Effector memory CD4-positive, alpha-beta T cell (primary cell): ENCODE results near the gene TRNT1.
A peak's percentile ranks its signal among the peaks of the same experiment; 100 is the strongest.

ENCODE experiments used
- DNase-seq, 3 donors: peaks; one replicate each; pipeline ENCODE4 v3.0.0-alpha.2; 2020
- H3K27ac ChIP-seq: 2 replicates; pipeline ENCODE4 v1.7.0; 2013; ENCODE audit warnings: mild to moderate bottlenecking, low read length, moderate library complexity; ENCODE audit not compliant: insufficient read depth, poor library complexity, severe bottlenecking
- H3K27me3 ChIP-seq: replicated peaks from 2 replicates; pipeline ENCODE4 v1.7.0; 2013; ENCODE audit warnings: mild to moderate bottlenecking, low read length; ENCODE audit not compliant: insufficient read depth, control insufficient read depth, poor library complexity, severe bottlenecking
- H3K36me3 ChIP-seq: 2 replicates; pipeline ENCODE4 v1.7.0; 2013; ENCODE audit warnings: mild to moderate bottlenecking, low read length, moderate library complexity; ENCODE audit not compliant: control insufficient read depth, insufficient read depth
- H3K4me1 ChIP-seq: 2 replicates; pipeline ENCODE4 v1.7.0; 2013; ENCODE audit warnings: low read length, mild to moderate bottlenecking; ENCODE audit not compliant: control insufficient read depth, insufficient read depth, poor library complexity, severe bottlenecking
- H3K4me3 ChIP-seq: 2 replicates; pipeline ENCODE4 v1.7.0; 2013; ENCODE audit warnings: low read length, low read depth, mild to moderate bottlenecking; ENCODE audit not compliant: insufficient read depth, poor library complexity, severe bottlenecking
- H3K9me3 ChIP-seq: 2 replicates; pipeline ENCODE4 v1.7.0; 2013; ENCODE audit warnings: mild to moderate bottlenecking, low read length, moderate library complexity; ENCODE audit not compliant: control insufficient read depth
- total RNA-seq, 3 donors: gene quantifications; one replicate each; lab custom pipeline; 2026; lab: John Stamatoyannopoulos, UW

The TRNT1 gene
- 44.6 to 71.5 (median 66.8) reads per million in 3 donors for total RNA-seq

- Histone ChIP-seq H3K4me3 (peak within 1 kb of the TSS; percentile 68), H3K9me3 (no peaks in the 10 kb centered on the region), H3K27ac (peak within 1 kb of the TSS; percentile 93), H3K36me3 (peaks cover 14% of the 10 kb centered on the region), H3K4me1 (peaks cover 17% of the 10 kb centered on the region), H3K27me3 (no peaks in the 10 kb centered on the region)
- DNase-seq: peak; percentile 91 to 93 (median 92)
These were observed at the start of gene TRNT1 for GRCh38 chr3:3126477-3127431. TRNT1 (plus strand) TSS chr3:3126940; CDS start chr3:3129041, 2,101 bp downstream.

DNA sequence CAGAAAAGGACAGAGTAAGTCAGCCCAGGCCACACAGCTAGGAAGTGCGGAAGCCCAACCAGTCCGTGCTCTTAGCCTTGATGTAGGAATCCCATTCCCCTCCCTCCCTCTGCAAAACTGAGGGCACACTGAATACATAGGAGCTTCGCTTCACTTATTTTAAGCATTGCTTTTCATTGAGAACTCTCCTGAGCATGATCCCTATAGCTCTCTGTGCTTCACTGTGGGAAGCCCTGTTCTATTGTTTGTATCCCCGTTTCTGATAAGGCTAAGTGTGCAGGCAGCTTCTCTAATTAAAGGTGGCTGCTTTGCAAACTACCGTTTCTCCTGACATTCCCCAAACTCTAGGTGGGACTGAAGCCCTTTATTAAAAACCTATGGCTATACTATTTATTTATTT lies 46.4 kb upstream of the TRNT1 start:
- no peaks in the 10 kb centered on the region for H3K9me3 ChIP-seq
- H3K36me3 ChIP-seq: no peaks in the 10 kb centered on the region
- no peak overlapping the region for H3K27ac ChIP-seq
- H3K4me3 ChIP-seq: no peak overlapping the region
- no peaks in the 10 kb centered on the region for H3K27me3 ChIP-seq
- no peak for DNase-seq
- H3K4me1 ChIP-seq: no peaks in the 10 kb centered on the region

GRCh38 chr3:3081381-3082233 lies 45.1 kb upstream of the TRNT1 start:
- H3K9me3 ChIP-seq: no peaks in the 10 kb centered on the region
- no peaks in the 10 kb centered on the region for H3K4me1 ChIP-seq
- H3K4me3 ChIP-seq: no peak overlapping the region
- no peaks in the 10 kb centered on the region for H3K36me3 ChIP-seq
- DNase-seq: no peak
- no peak overlapping the region for H3K27ac ChIP-seq
- no peaks in the 10 kb centered on the region for H3K27me3 ChIP-seq

GRCh38 chr3:3082234-3082924 lies 44.4 kb upstream of the TRNT1 start:
- Histone ChIP-seq H3K4me1 (no peaks in the 10 kb centered on the region), H3K4me3 (no peak overlapping the region)

DNA sequence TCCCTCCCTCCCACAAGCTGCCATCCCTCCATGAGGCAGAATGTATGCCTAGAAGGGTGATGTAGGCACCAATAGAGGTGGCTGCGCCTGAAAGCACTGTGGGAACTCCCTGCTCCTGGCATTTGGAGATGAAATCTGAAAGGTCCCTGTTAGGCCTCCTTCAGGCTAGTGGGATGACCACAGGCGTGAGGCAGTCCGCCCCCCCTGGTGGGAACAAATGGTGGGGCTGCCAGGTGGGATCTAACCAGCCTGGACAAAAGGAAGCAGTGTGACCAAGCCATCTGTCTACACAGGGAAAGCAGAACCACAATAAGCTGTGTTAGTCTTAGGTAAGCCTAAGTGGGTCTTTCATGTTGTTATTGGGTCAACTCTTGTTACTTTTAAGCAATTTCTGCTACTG lies 41.9 kb upstream of the TRNT1 start:
- Histone ChIP-seq H3K36me3 (no peaks in the 10 kb centered on the region), H3K27ac (no peak overlapping the region), H3K27me3 (no peaks in the 10 kb centered on the region), H3K4me1 (no peaks in the 10 kb centered on the region), H3K4me3 (no peak overlapping the region), H3K9me3 (no peaks in the 10 kb centered on the region)
- no peak for DNase-seq

More at GRCh38 chr3:3082234-3082924, 44.4 kb upstream of the TRNT1 start:
- no peaks in the 10 kb centered on the region for H3K36me3 ChIP-seq
- DNase-seq: no peak
- no peak overlapping the region for H3K27ac ChIP-seq
- H3K27me3 ChIP-seq: no peaks in the 10 kb centered on the region
- H3K9me3 ChIP-seq: no peaks in the 10 kb centered on the region

- no peaks in the 10 kb centered on the region for H3K36me3 ChIP-seq
- H3K27me3 ChIP-seq: no peaks in the 10 kb centered on the region
- no peak for DNase-seq
- H3K4me3 ChIP-seq: no peak overlapping the region
- H3K27ac ChIP-seq: no peak overlapping the region
- no peaks in the 10 kb centered on the region for H3K9me3 ChIP-seq
- no peaks in the 10 kb centered on the region for H3K4me1 ChIP-seq
These were observed 41.0 kb upstream of the TRNT1 start for GRCh38 chr3:3085782-3086181.

DNA sequence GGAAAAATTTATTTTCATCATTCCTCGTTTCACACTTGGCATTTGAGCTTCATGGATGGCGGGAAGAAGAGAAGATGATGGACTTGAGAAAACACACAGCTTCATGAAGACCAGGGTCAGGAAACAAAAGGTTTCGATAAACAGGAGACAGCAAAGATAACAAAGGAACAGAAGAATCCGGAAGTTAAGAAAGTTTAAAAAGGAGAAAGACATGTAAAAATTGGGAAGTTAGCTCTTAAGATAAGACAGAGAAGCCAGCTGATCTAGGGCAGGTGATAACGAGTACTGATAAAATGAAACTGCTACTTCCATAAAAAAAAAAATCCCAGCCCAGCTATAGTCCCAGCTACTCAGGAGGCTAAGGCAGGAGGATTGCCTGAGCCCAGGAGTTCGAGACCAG lies 40.5 kb upstream of the TRNT1 start:
- Histone ChIP-seq H3K4me3 (no peak overlapping the region), H3K27me3 (no peaks in the 10 kb centered on the region), H3K4me1 (no peaks in the 10 kb centered on the region), H3K9me3 (no peaks in the 10 kb centered on the region), H3K36me3 (no peaks in the 10 kb centered on the region), H3K27ac (no peak overlapping the region)
- DNase-seq: no peak

- Histone ChIP-seq H3K4me3 (no peak overlapping the region), H3K27me3 (no peaks in the 10 kb centered on the region), H3K9me3 (no peaks in the 10 kb centered on the region), H3K4me1 (no peaks in the 10 kb centered on the region), H3K36me3 (no peaks in the 10 kb centered on the region), H3K27ac (no peak overlapping the region)
- DNase-seq: no peak
These were observed 39.5 kb upstream of the TRNT1 start for GRCh38 chr3:3087279-3087678.

- Histone ChIP-seq H3K36me3 (no peaks in the 10 kb centered on the region), H3K4me3 (no peak overlapping the region), H3K27ac (no peak overlapping the region), H3K9me3 (no peaks in the 10 kb centered on the region), H3K4me1 (no peaks in the 10 kb centered on the region), H3K27me3 (no peaks in the 10 kb centered on the region)
- DNase-seq: no peak
These were observed 38.8 kb upstream of the TRNT1 start for GRCh38 chr3:3087716-3088465.
